ENCODE measurements around the gene MYB.

GRCh38 chr6:135141728-135142127 lies 39.4 kb upstream of the MYB start:
- TF ChIP-seq CTCF (IDR thresholded peaks at IDR 0.05) (no peak), POLR2A (IDR thresholded peaks at IDR 0.05) (no peak)

Measured in esophagus squamous epithelium (tissue), 4 donors.